Activated CD4-positive, alpha-beta memory T cell treated with anti-CD3 and anti-CD28 coated beads, Interleukin-2, amount 10 ng/mL, durations not matched to agents 7 days and 5 days (primary cell): Measurements from ENCODE around the gene TEX53. TPM values are rescaled to one million over a fixed set of nuclear protein-coding genes. Genes with fewer than 3 reads are reported as not detected.

ENCODE experiments used
- CTCF ChIA-PET: fragments of 350-600 bp; sonication (Branson Sonifier 250); formaldehyde crosslinking; loops from one replicate; lab custom pipeline; 2021; ENCODE audit warnings: antibody characterized with exemption, inconsistent platforms; lab: Charles Lee
- POLR2A ChIA-PET: fragments of 350-600 bp; sonication (Branson Sonifier 250); formaldehyde crosslinking; loops from one replicate; lab custom pipeline; 2021; ENCODE audit warnings: antibody characterized with exemption; lab: Charles Lee
- DNase-seq: peaks from one replicate; pipeline ENCODE4 v3.0.0-alpha.2; 2020
- H3K27ac Mint-ChIP-seq: one replicate; pipeline ENCODE4 v1.8.0; 2021; ENCODE audit warnings: mild to moderate bottlenecking, mixed read lengths
- H3K27me3 Mint-ChIP-seq: one replicate; pipeline ENCODE4 v1.8.0; 2021; ENCODE audit warnings: mixed read lengths
- H3K36me3 Mint-ChIP-seq: one replicate; pipeline ENCODE4 v1.8.0; 2021; ENCODE audit warnings: low read depth, mixed read lengths
- H3K4me1 Mint-ChIP-seq: one replicate; pipeline ENCODE4 v1.8.0; 2021; ENCODE audit warnings: mixed read lengths
- H3K4me3 Mint-ChIP-seq: one replicate; pipeline ENCODE4 v1.8.0; 2021; ENCODE audit warnings: mild to moderate bottlenecking, mixed read lengths
- H3K9me3 Mint-ChIP-seq: one replicate; pipeline ENCODE4 v1.8.0; 2021; ENCODE audit warnings: mixed read lengths
- total RNA-seq, 2 experiments: library from RNA; stranded (reverse); gene quantifications; one replicate each; pipeline ENCODE4 v1.2.3, GENCODE V29; 2021

TEX53 gene
- total RNA-seq, 2 experiments from 2014 or later, result not detected

GRCh38 chr9:114611516-114612271, 45.9 kb downstream of the TEX53 start:
- peak overlapping the region; percentile 76 for H3K27ac Mint-ChIP-seq
- no peaks in the 10 kb centered on the region for H3K27me3 Mint-ChIP-seq
- H3K9me3 Mint-ChIP-seq, result no peaks in the 10 kb centered on the region
- peaks cover 49% of the 10 kb centered on the region for H3K4me1 Mint-ChIP-seq
- peak overlapping the region; percentile 84 for H3K4me3 Mint-ChIP-seq
- ChIA-PET POLR2A (interaction anchor here (0.7 to 4.3 kb wide), 15 partner anchors 9 to 317 kb away, joined by 3 to 109 read pairs (median 3); partner anchors contain the start of gene ATP6V1G1), CTCF (interaction anchor here (1.0 to 3.3 kb wide), 5 partner anchors 19 to 206 kb away, joined by 3 to 32 read pairs (median 4); no protein-coding TSS in a partner anchor)
- peak; percentile 51 for DNase-seq
- peaks cover 14% of the 10 kb centered on the region for H3K36me3 Mint-ChIP-seq

GRCh38 chr9:114608525-114608796, 49.1 kb downstream of the TEX53 start:
- H3K4me3 Mint-ChIP-seq, result no peak overlapping the region
- peaks cover 33% of the 10 kb centered on the region for H3K4me1 Mint-ChIP-seq
- POLR2A ChIA-PET, result interaction anchor here (1.1 kb wide), 1 partner anchor 16 kb away, joined by 5 read pairs; no protein-coding TSS in a partner anchor
- H3K27me3 Mint-ChIP-seq, result no peaks in the 10 kb centered on the region
- H3K27ac Mint-ChIP-seq, result no peak overlapping the region
- peaks cover 6% of the 10 kb centered on the region for H3K36me3 Mint-ChIP-seq
- CTCF ChIA-PET, result interaction anchor here (4.1 kb wide), 1 partner anchor 16 kb away, joined by 17 read pairs; no protein-coding TSS in a partner anchor
- no peaks in the 10 kb centered on the region for H3K9me3 Mint-ChIP-seq
- no peak for DNase-seq

GRCh38 chr9:114607671-114608524, 49.7 kb downstream of the TEX53 start:
- no peak overlapping the region for H3K4me3 Mint-ChIP-seq
- CTCF ChIA-PET, result interaction anchor here (1.1 to 4.1 kb wide), 3 partner anchors 15 to 45 kb away, joined by 3 to 17 read pairs (median 4); no protein-coding TSS in a partner anchor
- no peak for DNase-seq
- H3K9me3 Mint-ChIP-seq, result no peaks in the 10 kb centered on the region
- POLR2A ChIA-PET, result interaction anchor here (1.1 to 2.6 kb wide), 2 partner anchors 15 kb away, joined by 5 to 8 read pairs; no protein-coding TSS in a partner anchor
- no peak overlapping the region for H3K27ac Mint-ChIP-seq
- peaks cover 27% of the 10 kb centered on the region for H3K4me1 Mint-ChIP-seq
- H3K36me3 Mint-ChIP-seq, result peaks cover 9% of the 10 kb centered on the region
- H3K27me3 Mint-ChIP-seq, result no peaks in the 10 kb centered on the region

- Mint-ChIP-seq H3K27ac (no peak overlapping the region), H3K36me3 (peaks cover 14% of the 10 kb centered on the region), H3K4me1 (peaks cover 17% of the 10 kb centered on the region), H3K9me3 (peaks cover 5% of the 10 kb centered on the region), H3K4me3 (no peak overlapping the region), H3K27me3 (no peaks in the 10 kb centered on the region)
- CTCF ChIA-PET, result interaction anchor here (0.6 to 4.1 kb wide), 6 partner anchors 14 to 221 kb away, joined by 3 to 17 read pairs (median 4); partner anchors contain the start of gene ATP6V1G1
- DNase-seq, result no peak
- POLR2A ChIA-PET, result interaction anchor here (2.1 to 2.6 kb wide), 2 partner anchors 14 to 19 kb away, joined by 5 to 8 read pairs; partner anchors contain the start of gene ATP6V1G1
Observed at GRCh38 chr9:114606597-114607207, 50.9 kb downstream of the TEX53 start.

Other genes starting within 250 kb of the TEX53 start
- 1 to 10 TPM; 4.5 to 4.8 TPM for gene WHRN, start 152.3 kb downstream of the TEX53 start, total RNA-seq
- 10 to 100 TPM; 92.4 to 94.2 TPM for gene ATP6V1G1, start 70.0 kb downstream of the TEX53 start, total RNA-seq
- 10 to 100 TPM; 18.1 to 20.1 TPM for gene TMEM268, start 46.5 kb downstream of the TEX53 start, total RNA-seq
- 1 to 10 TPM in 1 of 2 experiments, under 1 TPM in 1; 0.48 to 1.5 TPM for gene TEX48, start 24.4 kb upstream of the TEX53 start, total RNA-seq
- gene TNFSF15, start 148.2 kb upstream of the TEX53 start, total RNA-seq, result under 1 TPM; 0.03 TPM